Natural killer cell (primary cell): ENCODE results near the gene LCE2A. TPM values are rescaled to one million over a fixed set of nuclear protein-coding genes. Genes with fewer than 3 reads are reported as not detected.

Experiments
- ATAC-seq, 3 donors: fragments of 150-1000 bp in 2 of 3; fragments of 200-7000 bp in 1 of 3; cut with Tn5 transposase; 1 replicate in 1 of 3; 2 replicates in 2 of 3; pipeline ENCODE4 v1.10.0; 2021; ENCODE audit warnings: mild to moderate bottlenecking in 2 of 3, moderate library complexity in 2 of 3
- DNase-seq, 2 donors: peaks; one replicate each; pipeline versions ENCODE4 v3.0.0 to v3.0.0-alpha.2; 2013 to 2021; ENCODE audit warnings: mixed read lengths in 1 of 2
- H3K27ac ChIP-seq: one replicate; pipeline ENCODE4 v1.5.1; 2013; ENCODE audit warnings: mild to moderate bottlenecking, low read length
- H3K27me3 ChIP-seq: one replicate; pipeline ENCODE4 v1.6.1; 2013; ENCODE audit warnings: low read length; ENCODE audit not compliant: control insufficient read depth, insufficient read depth
- H3K36me3 ChIP-seq: one replicate; pipeline ENCODE4 v1.6.1; 2013; ENCODE audit warnings: low read length; ENCODE audit not compliant: control insufficient read depth, insufficient read depth
- H3K4me1 ChIP-seq: one replicate; pipeline ENCODE4 v1.6.1; 2013; ENCODE audit warnings: low read length; ENCODE audit not compliant: control insufficient read depth, insufficient read depth
- H3K4me3 ChIP-seq: one replicate; pipeline ENCODE4 v1.5.1; 2013; ENCODE audit warnings: low read length
- H3K9me3 ChIP-seq: one replicate; pipeline ENCODE4 v1.6.1; 2013; ENCODE audit warnings: low read length; ENCODE audit not compliant: control insufficient read depth, insufficient read depth
- H3K27ac Mint-ChIP-seq, 2 donors: one replicate each; pipeline ENCODE4 v1.8.0; 2022; ENCODE audit warnings: mild to moderate bottlenecking in 2 of 2, mixed read lengths in 2 of 2, moderate library complexity in 1 of 2
- H3K27me3 Mint-ChIP-seq, 2 donors: one replicate each; pipeline ENCODE4 v1.8.0; 2022; ENCODE audit warnings: low read depth in 2 of 2, mixed read lengths in 2 of 2
- H3K36me3 Mint-ChIP-seq: one replicate; pipeline ENCODE4 v1.8.0; 2022; ENCODE audit warnings: mixed read lengths
- H3K4me1 Mint-ChIP-seq, 2 donors: one replicate each; pipeline ENCODE4 v1.8.0; 2022; ENCODE audit warnings: mixed read lengths in 2 of 2
- H3K4me3 Mint-ChIP-seq: one replicate; pipeline ENCODE4 v1.8.0; 2022; ENCODE audit warnings: mild to moderate bottlenecking, moderate library complexity, mixed read lengths
- H3K9me3 Mint-ChIP-seq, 2 donors: one replicate each; pipeline ENCODE4 v1.8.0; 2022; ENCODE audit warnings: mixed read lengths in 2 of 2
- CTCF ChIP-seq: fragments of 200-600 bp; IDR thresholded peaks from one replicate; pipeline ENCODE4 v1.8.0; 2022; ENCODE audit warnings: antibody characterized with exemption
- WGBS: methylation state at CpG from one replicate; pipeline ENCODE4 v1.1.7; 2013; ENCODE audit warnings: missing lambda C conversion rate; ENCODE audit not compliant: insufficient coverage; 5-methylcytosine and 5-hydroxymethylcytosine counted together
- intact Hi-C: fragments of 100-400 bp; cut with micrococcal nuclease; formaldehyde crosslinking; loops from one replicate; pipeline ENCODE4 v1.14.2; 2022
- total RNA-seq, 4 donors: library from RNA; stranded (reverse); fragments of 120-200 nt in 1 of 4; gene quantifications; one replicate each; pipeline versions ENCODE4 v1.2.3 to v1.2.4, GENCODE V29; 2013 to 2022

Gene LCE2A
- total RNA-seq, 3 donors from 2014 or later (not counting 1 experiment from before 2014, with no cell fraction given): not detected

GRCh38 chr1:152747831-152748230, 49.7 kb downstream of the LCE2A start:
- no peak overlapping the region for H3K4me3 ChIP-seq
- Mint-ChIP-seq H3K4me3 (no peak overlapping the region), H3K27ac (no peak overlapping the region), H3K27me3 (peaks cover 33 to 80% of the 10 kb centered on the region in 2 donors), H3K36me3 (no peaks in the 10 kb centered on the region), H3K4me1 (no peaks in the 10 kb centered on the region), H3K9me3 (peaks cover 0 to 5% of the 10 kb centered on the region in 2 donors)
- no peak for TF ChIP-seq CTCF
- H3K9me3 ChIP-seq: no peaks in the 10 kb centered on the region
- ATAC-seq (no peak), DNase-seq (no peak)
- intact Hi-C loops: no loop called here
- no peaks in the 10 kb centered on the region for H3K27me3 ChIP-seq
- WGBS: no CpG with 5 or more reads among the region's 1 CpG
- no peaks in the 10 kb centered on the region for H3K4me1 ChIP-seq
- H3K27ac ChIP-seq: no peak overlapping the region
- H3K36me3 ChIP-seq: no peaks in the 10 kb centered on the region

Other genes starting within 250 kb of the LCE2A start
- not detected for gene LCE5A, start 187.5 kb upstream of the LCE2A start, total RNA-seq
- gene CRCT1, start 183.9 kb upstream of the LCE2A start, total RNA-seq: not detected
- gene LCE3E, start 131.6 kb upstream of the LCE2A start, total RNA-seq: not detected
- gene LCE3D, start 117.8 kb upstream of the LCE2A start, total RNA-seq: not detected
- gene LCE3C, start 98.1 kb upstream of the LCE2A start, total RNA-seq: not detected
- gene LCE3B, start 84.5 kb upstream of the LCE2A start, total RNA-seq: not detected
- not detected for gene LCE3A, start 75.2 kb upstream of the LCE2A start, total RNA-seq
- not detected for gene LCE2D, start 35.0 kb upstream of the LCE2A start, total RNA-seq
- not detected for gene LCE2C, start 23.1 kb upstream of the LCE2A start, total RNA-seq
- gene LCE2B, start 12.2 kb upstream of the LCE2A start, total RNA-seq: not detected
- gene LCE4A, start 9.8 kb downstream of the LCE2A start, total RNA-seq: not detected
- gene KPRP, start 59.7 kb downstream of the LCE2A start, total RNA-seq: not detected
- not detected for gene LCE1F, start 76.8 kb downstream of the LCE2A start, total RNA-seq
- gene LCE1E, start 87.9 kb downstream of the LCE2A start, total RNA-seq: not detected
- not detected for gene LCE1D, start 98.4 kb downstream of the LCE2A start, total RNA-seq
- gene LCE1C, start 108.3 kb downstream of the LCE2A start, total RNA-seq: not detected
- not detected for gene LCE1B, start 113.6 kb downstream of the LCE2A start, total RNA-seq
- gene LCE1A, start 129.1 kb downstream of the LCE2A start, total RNA-seq: not detected
- gene LCE6A, start 144.5 kb downstream of the LCE2A start, total RNA-seq: not detected
- not detected for gene LCE7A, start 161.7 kb downstream of the LCE2A start, total RNA-seq
- gene SMCP, start 180.0 kb downstream of the LCE2A start, total RNA-seq: not detected
- not detected for gene IVL, start 210.2 kb downstream of the LCE2A start, total RNA-seq
- not detected for gene SPRR5, start 248.9 kb downstream of the LCE2A start, total RNA-seq